H9 (cell line): ENCODE results near the gene PRPH2. TPM values are rescaled to one million over a fixed set of nuclear protein-coding genes. Genes with fewer than 3 reads are reported as not detected.

Experiments used
- DNase-seq: peaks from one replicate; pipeline ENCODE4 v3.0.0-alpha.2; 2017
- H2AFZ ChIP-seq: one replicate; pipeline ENCODE4 v1.6.1; 2013; ENCODE audit warnings: mild to moderate bottlenecking, low read length, control low read depth, moderate library complexity
- H2AK5ac ChIP-seq: 2 replicates; pipeline ENCODE4 v1.6.1; 2013; ENCODE audit warnings: low read length, control low read depth, mixed read lengths; ENCODE audit not compliant: insufficient read length
- H2BK120ac ChIP-seq: one replicate; pipeline ENCODE4 v1.6.1; 2013; ENCODE audit warnings: low read depth, mild to moderate bottlenecking, low read length, control low read depth, inconsistent platforms; ENCODE audit not compliant: poor library complexity, severe bottlenecking
- H2BK12ac ChIP-seq: 2 replicates; pipeline ENCODE4 v1.6.1; 2013; ENCODE audit warnings: low read length, control low read depth, mixed read lengths, low read depth; ENCODE audit not compliant: insufficient read length
- H2BK15ac ChIP-seq: 2 replicates; pipeline ENCODE4 v1.6.1; 2013; ENCODE audit warnings: low read depth, low read length, control low read depth
- H2BK20ac ChIP-seq: one replicate; pipeline ENCODE4 v1.6.1; 2013; ENCODE audit warnings: low read depth, mild to moderate bottlenecking, low read length, control low read depth, inconsistent platforms; ENCODE audit not compliant: poor library complexity, severe bottlenecking
- H2BK5ac ChIP-seq: 2 replicates; pipeline ENCODE4 v1.6.1; 2013; ENCODE audit warnings: low read length, control low read depth, mixed read lengths; ENCODE audit not compliant: insufficient read length
- H3K14ac ChIP-seq: 2 replicates; pipeline ENCODE4 v1.6.1; 2013; ENCODE audit warnings: low read length, control low read depth; ENCODE audit not compliant: insufficient read depth
- H3K18ac ChIP-seq: 2 replicates; pipeline ENCODE4 v1.6.1; 2013; ENCODE audit warnings: low read depth, mild to moderate bottlenecking, mixed read lengths, low read length, control low read depth; ENCODE audit not compliant: insufficient read length
- H3K23ac ChIP-seq: 2 replicates; pipeline ENCODE4 v1.6.1; 2013; ENCODE audit warnings: low read length, control low read depth, mixed read lengths, low read depth; ENCODE audit not compliant: insufficient read length
- H3K23me2 ChIP-seq: 2 replicates; pipeline ENCODE4 v1.6.1; 2013; ENCODE audit warnings: low read depth, mild to moderate bottlenecking, mixed read lengths, low read length, control low read depth; ENCODE audit not compliant: insufficient read length, poor library complexity, severe bottlenecking
- H3K27ac ChIP-seq: 2 replicates; pipeline ENCODE4 v1.5.1; 2013; ENCODE audit warnings: low read length, control low read depth, mixed read lengths, low read depth; ENCODE audit not compliant: insufficient read length
- H3K27me3 ChIP-seq: 2 replicates; pipeline ENCODE4 v1.6.1; 2013; ENCODE audit warnings: low read length, control low read depth, inconsistent platforms; ENCODE audit not compliant: insufficient read depth
- H3K4ac ChIP-seq: 2 replicates; pipeline ENCODE4 v1.6.1; 2013; ENCODE audit warnings: low read depth, mild to moderate bottlenecking, control low read depth, inconsistent platforms, low read length, moderate library complexity
- H3K4me1 ChIP-seq: 2 replicates; pipeline ENCODE4 v1.6.1; 2013; ENCODE audit warnings: low read length, control low read depth, inconsistent platforms; ENCODE audit not compliant: insufficient read depth
- H3K4me2 ChIP-seq: 2 replicates; pipeline ENCODE4 v1.6.1; 2013; ENCODE audit warnings: low read length, control low read depth, mixed read lengths; ENCODE audit not compliant: insufficient read length, insufficient read depth
- H3K56ac ChIP-seq: 2 replicates; pipeline ENCODE4 v1.6.1; 2013; ENCODE audit warnings: low read depth, mild to moderate bottlenecking, mixed read lengths, low read length, control low read depth; ENCODE audit not compliant: insufficient read length
- H3K79me1 ChIP-seq: 2 replicates; pipeline ENCODE4 v1.6.1; 2013; ENCODE audit warnings: low read depth, mild to moderate bottlenecking, moderate library complexity, low read length, control low read depth, inconsistent platforms; ENCODE audit not compliant: insufficient read depth, poor library complexity, severe bottlenecking
- H3K79me2 ChIP-seq: 2 replicates; pipeline ENCODE4 v1.6.1; 2013; ENCODE audit warnings: low read length, control low read depth, inconsistent platforms; ENCODE audit not compliant: insufficient read depth
- H3K9ac ChIP-seq: 2 replicates; pipeline ENCODE4 v1.6.1; 2013; ENCODE audit warnings: low read length, control low read depth, mixed read lengths; ENCODE audit not compliant: insufficient read length; ENCODE audit errors: extremely low read depth
- H3K9me3 ChIP-seq: one replicate; pipeline ENCODE4 v1.6.1; 2013; ENCODE audit warnings: low read depth, low read length, inconsistent platforms; ENCODE audit not compliant: control insufficient read depth
- H3T11ph ChIP-seq: one replicate; pipeline ENCODE4 v1.6.1; 2013; ENCODE audit warnings: mild to moderate bottlenecking, low read length, control low read depth, inconsistent platforms
- H4K20me1 ChIP-seq: one replicate; pipeline ENCODE4 v1.6.1; 2013; ENCODE audit not compliant: control insufficient read depth, insufficient read length, insufficient read depth
- H4K5ac ChIP-seq: 2 replicates; pipeline ENCODE4 v1.6.1; 2013; ENCODE audit warnings: low read depth, mild to moderate bottlenecking, mixed read lengths, low read length, control low read depth; ENCODE audit not compliant: insufficient read length
- H4K8ac ChIP-seq: replicated peaks from 2 replicates; pipeline ENCODE4 v1.6.1; 2013; ENCODE audit warnings: low read length, control low read depth, mixed read lengths, low read depth; ENCODE audit not compliant: insufficient read length
- H4K91ac ChIP-seq: 2 replicates; pipeline ENCODE4 v1.6.1; 2013; ENCODE audit warnings: low read depth, mild to moderate bottlenecking, moderate library complexity, mixed read lengths, low read length, control low read depth; ENCODE audit not compliant: insufficient read length
- H3K27ac Mint-ChIP-seq, 3 experiments: 2 replicates in 2 of 3; 3 replicates in 1 of 3; pipeline ENCODE4 v1.8.0; 2020 to 2021; ENCODE audit warnings: mixed read lengths in 3 of 3, mild to moderate bottlenecking in 1 of 3, moderate library complexity in 1 of 3
- H3K27me3 Mint-ChIP-seq: 2 replicates; pipeline ENCODE4 v1.8.0; 2021; ENCODE audit warnings: low read depth, mild to moderate bottlenecking, moderate library complexity, mixed read lengths
- H3K36me3 Mint-ChIP-seq, 3 experiments: 2 replicates in 2 of 3; 3 replicates in 1 of 3; pipeline ENCODE4 v1.8.0; 2020 to 2021; ENCODE audit warnings: low read depth in 3 of 3, mixed read lengths in 3 of 3; ENCODE audit not compliant: insufficient read depth in 1 of 3
- H3K4me1 Mint-ChIP-seq, 2 experiments: 2 replicates each; pipeline ENCODE4 v1.8.0; 2020; ENCODE audit warnings: mixed read lengths in 2 of 2
- H3K4me3 Mint-ChIP-seq, 2 experiments: 2 replicates in 1 of 2; 3 replicates in 1 of 2; pipeline ENCODE4 v1.8.0; 2020 to 2021; ENCODE audit warnings: mild to moderate bottlenecking in 2 of 2, mixed read lengths in 2 of 2, moderate library complexity in 1 of 2
- H3K9me3 Mint-ChIP-seq, 2 experiments: 2 replicates in 1 of 2; 3 replicates in 1 of 2; pipeline ENCODE4 v1.8.0; 2020; ENCODE audit warnings: mild to moderate bottlenecking in 2 of 2, mixed read lengths in 2 of 2, moderate library complexity in 1 of 2
- CTCF ChIP-seq: fragments of 200-600 bp; sonication (generic); conservative IDR thresholded peaks from 3 replicates; pipeline ENCODE4 v1.8.0; 2021; ENCODE audit warnings: antibody characterized with exemption, mild to moderate bottlenecking
- WGBS: extraction: QIAGEN DNeasy Blood & Tissue Kit; methylation state at CpG from one replicate; pipeline ENCODE4 v1.1.7; 2013; ENCODE audit warnings: missing lambda C conversion rate, low lambda C conversion rate, mixed read lengths; ENCODE audit not compliant: insufficient read length; ENCODE audit errors: extremely low coverage; 5-methylcytosine and 5-hydroxymethylcytosine counted together
- total RNA-seq: library from RNA; stranded (reverse); gene quantifications from 2 replicates; pipeline ENCODE4 v1.2.1, GENCODE V29; 2021

PRPH2 gene
- total RNA-seq, 1 experiment from 2014 or later, result 0.31 TPM

GRCh38 chr6:42707595-42707994 is 14.8 kb downstream of the PRPH2 start:
- H3K4me2 ChIP-seq, result no peak overlapping the region
- no peak overlapping the region for H2AFZ ChIP-seq
- no peak overlapping the region for H4K91ac ChIP-seq
- H3K4me1 ChIP-seq, result no peaks in the 10 kb centered on the region; the same call in 1 of the 2 replicates
- H2BK20ac ChIP-seq, result no peak overlapping the region
- no peak overlapping the region for H3K14ac ChIP-seq
- H3K27ac Mint-ChIP-seq, result no peak overlapping the region
- H3K23me2 ChIP-seq, result no peaks in the 10 kb centered on the region
- peaks cover 16 to 20% of the 10 kb centered on the region in 2 experiments for H3K9me3 Mint-ChIP-seq
- H3K56ac ChIP-seq, result no peak overlapping the region
- peaks cover 6 to 20% (median 10%) of the 10 kb centered on the region in 3 experiments for H3K36me3 Mint-ChIP-seq
- WGBS, result no CpG with 5 or more reads among the region's 7 CpGs
- H3K79me1 ChIP-seq, result no peaks in the 10 kb centered on the region
- H4K5ac ChIP-seq, result no peak overlapping the region
- no peak overlapping the region for H4K8ac ChIP-seq
- no peak overlapping the region for H2BK120ac ChIP-seq
- no peak overlapping the region for H2BK12ac ChIP-seq
- DNase-seq, result no peak
- no peak overlapping the region for H3K4me3 Mint-ChIP-seq
- H3K23ac ChIP-seq, result no peak overlapping the region
- H3K27me3 Mint-ChIP-seq, result peaks cover 7% of the 10 kb centered on the region; the same call in 1 of the 2 replicates
- no peak overlapping the region for H3K9ac ChIP-seq
- no peak overlapping the region for H2BK5ac ChIP-seq
- H3K27ac ChIP-seq, result no peak overlapping the region
- peaks cover 21 to 29% of the 10 kb centered on the region in 2 experiments for H3K4me1 Mint-ChIP-seq
- no peak overlapping the region for H2AK5ac ChIP-seq
- no peak overlapping the region for H2BK15ac ChIP-seq
- no peak overlapping the region for H3T11ph ChIP-seq
- no peak overlapping the region for H3K4ac ChIP-seq
- H3K27me3 ChIP-seq, result no peaks in the 10 kb centered on the region
- H3K79me2 ChIP-seq, result no peaks in the 10 kb centered on the region
- H3K18ac ChIP-seq, result no peak overlapping the region
- H4K20me1 ChIP-seq, result no peaks in the 10 kb centered on the region
- H3K9me3 ChIP-seq, result no peaks in the 10 kb centered on the region
- TF ChIP-seq CTCF, result no peak
